Left lobe of liver (tissue), 2 donors: ENCODE data around the gene NEK7. TPM values are rescaled to one million over a fixed set of nuclear protein-coding genes. Genes with fewer than 3 reads are reported as not detected.
A peak's percentile ranks its signal among the peaks of the same experiment; 100 is the strongest.

Source experiments
- ATAC-seq: fragments of 200-7000 bp; cut with Tn5 transposase; one replicate; pipeline ENCODE4 v1.9.1; 2020; ENCODE audit warnings: mild to moderate bottlenecking, moderate library complexity
- DNase-seq: peaks from one replicate; pipeline ENCODE4 v3.0.0-alpha.2; 2020; ENCODE audit warnings: low spot score
- total RNA-seq: library from RNA; stranded (reverse); gene quantifications from one replicate; pipeline ENCODE4 v1.2.1, GENCODE V29; 2021
- donor health status: DM: no; HTN: no; CAD: no; lungs with moderate emphysema.
- donor health status: DM: no; HTN: yes; CAD: no.

NEK7 gene
- total RNA-seq, 1 donor from 2014 or later, result 21.4 TPM

DNA sequence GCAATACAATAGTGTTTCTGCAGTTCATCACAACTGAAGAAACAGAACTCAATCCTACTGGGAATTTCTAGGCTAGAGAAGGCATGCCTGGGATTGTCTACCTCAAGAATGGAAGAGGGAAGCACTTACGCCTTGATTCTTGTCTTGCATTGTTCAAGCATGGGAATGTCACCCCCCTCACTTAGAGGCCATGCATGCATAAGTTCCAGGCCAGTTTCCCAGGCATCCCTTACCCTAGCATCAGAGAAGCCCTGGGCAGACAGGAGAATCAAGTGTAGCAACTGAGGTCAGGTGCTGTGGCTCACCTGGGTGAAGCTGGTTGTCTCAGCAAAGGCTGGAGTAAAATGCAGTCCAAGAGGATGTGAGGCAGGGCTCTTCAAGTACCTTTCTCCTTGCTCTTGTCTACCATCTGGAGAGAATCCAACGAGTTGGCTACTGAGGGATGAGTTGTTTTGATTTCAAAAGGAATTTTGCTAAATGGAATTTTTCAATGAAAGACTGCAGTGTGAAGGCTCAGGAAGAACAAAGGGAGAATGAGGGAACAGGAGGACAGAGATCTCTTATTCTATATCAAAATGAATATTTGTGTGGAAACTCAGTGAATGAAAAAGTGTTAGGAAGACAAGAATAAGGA is 174.3 kb downstream of the NEK7 start:
- DNase-seq (no peak), ATAC-seq (no peak)

DNA sequence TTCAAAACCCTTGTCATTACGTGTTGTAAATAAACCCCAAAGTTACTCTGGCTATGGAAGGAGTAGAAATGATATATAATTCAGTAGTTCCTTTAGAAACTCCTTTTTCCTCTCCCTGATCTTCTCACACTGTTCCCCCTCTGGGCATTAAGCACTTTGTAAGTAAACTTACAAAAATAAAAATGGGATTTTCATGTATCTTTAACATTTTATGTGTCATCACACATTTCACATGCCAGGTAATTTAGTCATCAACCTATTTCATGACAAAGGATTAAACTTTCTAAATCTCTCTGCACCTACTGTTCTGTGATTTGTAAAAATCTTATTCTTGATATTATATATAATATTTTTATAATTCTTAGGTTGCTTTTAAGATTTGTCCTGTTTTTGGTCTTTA is 176.9 kb downstream of the NEK7 start:
- no peak for DNase-seq
- ATAC-seq, result no peak

DNA sequence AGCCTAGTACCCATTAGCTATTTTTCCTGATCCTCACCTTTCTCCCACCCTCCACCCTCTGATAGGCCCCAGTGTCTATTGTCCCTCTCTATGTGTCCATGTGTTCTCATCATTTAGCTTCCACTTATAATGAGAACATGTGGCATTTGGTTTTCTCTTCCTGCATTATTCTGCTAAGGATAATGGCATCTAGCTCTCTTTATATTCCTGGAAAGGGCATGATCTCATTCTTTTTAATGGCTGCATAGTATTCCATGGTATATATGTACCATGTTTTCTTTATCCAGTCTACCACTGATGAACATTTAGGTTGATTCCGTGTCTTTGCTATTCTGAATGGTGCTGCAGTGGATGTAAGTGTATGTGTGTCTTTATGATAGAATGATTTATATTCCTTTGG is 178.9 kb downstream of the NEK7 start:
- DNase-seq (no peak), ATAC-seq (no peak)

DNA sequence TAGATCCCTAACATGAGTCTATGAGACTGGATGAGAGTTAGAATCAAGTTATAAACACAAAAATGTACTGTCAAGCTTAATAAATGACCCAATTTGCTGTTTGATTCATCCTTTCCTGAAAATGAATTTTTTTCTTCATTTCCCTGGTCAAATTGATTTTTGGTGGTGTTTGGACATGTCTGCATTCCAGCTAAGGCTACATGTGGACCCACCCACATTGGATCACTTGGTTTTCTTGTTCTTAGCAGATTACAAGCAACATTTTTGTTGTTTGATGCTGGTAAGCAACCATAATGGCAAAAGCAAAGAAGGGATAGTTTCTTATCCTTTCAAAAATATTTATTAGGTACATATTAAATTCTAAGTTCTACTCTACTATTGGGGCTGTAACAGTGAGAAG is 181.1 kb downstream of the NEK7 start:
- ATAC-seq (no peak), DNase-seq (no peak)

DNA sequence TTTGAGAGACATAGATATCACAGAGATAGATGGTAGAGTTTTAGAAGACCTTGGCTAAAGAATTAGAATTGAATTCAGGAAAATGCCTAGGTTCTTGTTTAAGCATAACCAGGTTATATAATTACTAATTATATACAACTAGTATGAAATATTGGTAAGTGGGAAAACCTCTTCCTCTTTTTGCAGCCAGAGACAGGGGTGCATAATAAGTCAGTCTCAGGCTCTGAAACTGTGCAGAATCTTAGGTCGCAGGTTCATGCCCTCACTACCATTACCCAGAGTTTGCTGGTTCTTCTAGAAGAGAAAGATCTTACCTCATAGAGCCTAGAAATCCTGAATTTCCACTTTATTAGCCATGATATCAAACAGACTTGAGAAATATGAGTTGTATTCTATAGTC is 183.3 kb downstream of the NEK7 start:
- DNase-seq, result no peak
- no peak for ATAC-seq

DNA sequence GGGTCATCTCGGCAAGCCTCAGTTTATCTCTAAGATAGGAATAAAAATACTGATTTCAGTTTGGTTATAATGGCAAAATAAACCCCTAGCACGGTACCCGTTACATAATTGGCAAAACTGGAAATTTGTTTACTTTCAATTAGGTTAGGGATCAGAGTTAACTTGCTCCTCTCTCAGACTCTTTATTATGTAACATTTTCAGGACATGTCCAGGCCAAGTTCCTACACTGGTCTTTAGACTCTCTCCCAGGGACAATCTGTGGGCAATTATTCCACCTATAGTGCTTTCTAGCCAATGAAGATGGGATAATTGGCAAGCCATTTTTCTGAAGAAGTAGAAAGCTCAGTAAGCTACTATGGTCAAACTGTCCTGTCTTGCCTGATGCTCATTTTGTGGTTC is 189.4 kb downstream of the NEK7 start:
- ATAC-seq, result peak; percentile 93
- no peak for DNase-seq

DNA sequence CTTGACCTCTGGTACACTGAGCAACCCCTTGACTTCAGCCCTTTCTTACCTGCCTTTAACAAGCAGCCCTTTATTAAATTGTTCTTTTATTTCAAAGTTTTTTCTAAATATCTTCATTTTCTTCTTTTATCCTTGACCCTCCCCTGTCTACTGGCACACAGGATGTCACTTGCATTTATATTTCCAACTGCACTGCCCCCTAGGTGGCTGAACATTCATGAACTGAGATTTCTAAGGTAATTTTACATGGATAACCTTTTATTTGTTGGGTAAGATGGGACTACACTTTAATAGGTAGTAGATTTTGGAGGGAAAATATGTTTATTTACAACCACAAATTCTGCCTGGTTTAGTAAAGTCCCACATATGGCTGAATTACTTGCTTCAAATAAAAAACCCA is 193.7 kb downstream of the NEK7 start:
- no peak for DNase-seq
- ATAC-seq, result no peak

DNA sequence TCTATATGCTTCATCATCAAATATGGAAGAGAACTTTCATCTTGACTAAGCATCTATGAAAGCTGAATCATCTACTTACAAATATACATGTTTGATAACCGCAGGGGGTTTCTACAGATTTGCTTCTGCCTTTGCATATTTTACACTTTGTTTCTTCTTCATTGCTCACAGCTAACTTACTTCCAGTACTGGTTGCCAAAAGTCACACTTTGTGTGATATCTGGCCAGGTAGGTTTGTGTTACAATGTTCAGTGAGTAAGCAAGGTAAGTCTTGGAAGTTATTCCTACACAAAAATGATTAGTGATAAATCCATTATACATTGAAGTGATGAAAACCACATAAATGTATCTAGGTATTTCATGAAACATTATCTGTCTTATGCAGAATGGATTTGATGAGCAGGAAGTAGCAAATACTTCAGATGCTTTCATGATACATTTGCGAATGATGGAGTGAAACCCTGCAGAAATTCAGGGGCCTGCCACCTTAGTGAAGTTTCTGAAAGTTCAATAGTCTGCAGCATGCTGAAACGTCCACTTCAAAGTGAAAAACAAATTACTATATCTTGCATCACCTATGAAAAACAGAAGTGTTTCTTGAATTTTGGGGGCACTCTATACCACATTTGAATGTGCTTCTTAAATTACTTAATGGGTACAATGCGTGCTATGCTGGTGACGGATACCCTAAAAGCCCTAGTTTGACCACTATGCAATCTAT is 196.3 kb downstream of the NEK7 start:
- DNase-seq (no peak), ATAC-seq (no peak)

DNA sequence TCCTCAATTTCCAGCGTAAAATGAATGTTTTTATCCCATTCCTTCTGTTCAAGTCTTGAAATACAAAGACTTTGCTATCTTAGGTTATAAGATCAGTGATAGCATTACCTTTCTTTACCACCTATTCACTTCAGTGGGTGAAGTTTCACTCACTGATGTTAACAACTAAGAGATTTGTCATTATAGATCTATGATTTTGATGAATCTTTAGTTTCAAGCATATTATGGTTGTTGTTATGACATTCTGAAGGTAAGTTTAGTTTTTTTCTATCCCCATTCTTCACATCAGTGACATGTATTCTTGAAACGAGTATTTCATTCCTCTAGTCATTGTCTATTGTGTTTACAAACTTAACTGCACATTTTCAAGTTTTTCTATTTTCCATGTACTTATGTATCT is 201.1 kb downstream of the NEK7 start:
- DNase-seq (no peak), ATAC-seq (no peak)

DNA sequence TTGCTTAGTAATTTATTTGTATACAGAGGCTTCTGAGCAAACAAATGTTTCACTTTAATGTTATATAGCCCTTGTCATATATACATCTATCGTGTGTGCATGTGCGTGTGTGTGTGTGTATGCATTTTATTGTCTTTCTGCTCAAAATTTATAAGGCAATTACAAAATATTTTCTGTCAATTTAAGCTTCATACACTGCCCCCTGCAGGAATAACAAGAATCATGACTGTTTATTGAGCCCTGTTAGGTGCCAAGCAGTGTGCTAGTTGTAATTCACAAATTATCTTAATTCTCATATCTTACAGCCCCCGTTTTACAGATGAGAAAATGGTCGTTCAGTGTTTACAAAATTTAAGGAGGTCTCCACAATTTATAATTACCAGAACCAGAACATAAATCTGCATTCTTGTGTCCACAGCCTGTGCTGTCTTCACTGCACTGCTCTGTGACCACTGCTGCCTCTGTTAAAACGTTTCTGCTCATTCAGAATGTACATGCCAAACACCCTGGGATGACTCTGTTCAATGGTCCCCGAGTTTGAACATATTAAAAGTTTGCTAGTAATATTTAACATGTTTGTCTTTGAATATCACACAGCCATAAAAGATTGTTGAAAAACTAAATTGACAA is 202.3 kb downstream of the NEK7 start:
- DNase-seq (no peak), ATAC-seq (peak; percentile 73)

DNA sequence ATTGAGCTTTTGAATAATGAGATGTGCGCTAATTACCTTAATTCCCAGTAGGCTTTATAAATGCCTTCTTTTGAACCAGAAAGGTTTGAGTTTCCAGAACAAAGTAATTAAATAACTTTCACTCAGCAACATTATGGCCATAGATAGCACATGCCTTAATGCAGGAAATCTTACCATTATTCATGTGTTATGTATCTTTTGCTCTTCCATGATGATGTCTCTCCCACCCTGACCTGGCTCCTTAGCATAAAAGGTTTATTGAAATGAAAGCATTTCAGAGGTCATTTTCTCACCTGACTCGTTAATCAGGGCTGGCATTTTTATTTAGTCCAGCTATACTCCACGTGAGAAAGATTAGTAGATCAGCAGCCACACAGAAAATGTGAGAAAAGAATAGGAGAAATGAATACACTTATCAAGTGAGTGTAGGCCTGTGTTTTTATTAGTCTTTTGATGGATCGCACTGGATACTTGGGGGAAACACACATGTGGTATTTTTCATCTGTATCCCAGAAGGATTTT is 203.5 kb downstream of the NEK7 start:
- no peak for ATAC-seq
- DNase-seq, result no peak

DNA sequence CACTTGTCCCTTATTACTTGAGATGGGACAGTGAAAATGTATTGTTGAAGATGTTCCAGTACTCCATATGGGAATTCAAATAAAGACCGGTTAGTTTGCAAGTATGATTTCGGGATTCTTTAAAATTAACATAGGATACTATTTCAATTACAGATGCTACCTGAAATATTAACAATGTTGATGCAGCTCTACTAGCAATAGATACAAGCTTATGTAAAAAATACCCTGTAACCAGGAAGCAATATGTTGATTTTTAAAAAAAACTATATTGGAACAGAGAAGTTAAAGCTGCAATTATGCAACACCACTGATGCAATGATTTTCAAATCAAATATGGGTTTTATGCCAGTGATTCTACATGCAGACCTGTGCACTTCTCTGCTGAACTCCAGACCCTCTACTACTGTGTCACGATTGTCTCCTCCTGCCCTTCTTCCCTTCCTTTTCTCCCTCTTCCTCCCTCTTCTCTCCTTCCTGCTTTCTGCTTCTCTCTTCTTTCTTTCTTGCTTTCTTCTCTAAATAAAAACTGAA is 204.5 kb downstream of the NEK7 start:
- DNase-seq (no peak), ATAC-seq (peak; percentile 76)

DNA sequence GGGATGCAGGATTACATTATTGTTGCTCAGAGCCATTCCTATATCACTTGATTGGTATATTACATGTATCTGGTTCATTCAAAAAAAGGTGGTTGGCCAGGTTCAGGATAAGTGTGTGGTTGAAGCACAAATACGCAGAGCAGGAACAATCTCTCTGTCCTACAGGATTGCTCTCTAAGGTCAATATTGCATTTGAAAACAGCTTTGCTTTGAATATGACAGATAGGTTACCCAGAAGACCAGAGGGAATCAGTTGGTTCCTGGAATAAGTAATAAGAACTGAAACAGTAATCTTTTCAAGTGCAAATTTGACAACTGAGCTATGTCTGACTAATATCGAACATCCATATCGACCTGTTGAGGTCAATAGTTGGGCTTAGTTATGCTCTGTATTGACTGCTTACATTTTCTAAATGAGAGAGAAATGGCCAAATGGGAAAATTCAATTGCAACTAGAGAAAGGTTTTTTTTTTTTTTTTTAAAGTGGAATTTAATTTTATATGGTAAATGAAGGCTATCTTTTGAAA is 206.9 kb downstream of the NEK7 start:
- DNase-seq (no peak), ATAC-seq (peak; percentile 23)

DNA sequence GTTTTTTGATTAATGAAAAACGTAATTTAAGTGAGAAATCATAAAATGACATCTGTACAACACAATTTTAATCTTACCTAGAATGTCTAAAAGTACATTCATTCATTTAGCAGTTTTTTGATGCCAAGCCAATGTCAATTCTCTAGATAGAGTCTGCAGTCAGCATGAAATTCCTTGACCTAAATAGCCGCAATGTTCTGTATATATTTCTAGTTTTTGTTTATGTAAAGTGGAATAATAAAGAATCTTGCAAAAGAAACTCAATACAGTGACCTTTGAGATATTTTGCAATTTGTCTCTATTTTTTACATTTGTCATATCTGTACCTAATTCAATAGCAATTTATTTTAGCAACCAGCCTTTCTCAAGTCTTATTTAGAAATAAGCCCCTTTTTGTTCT is 207.7 kb downstream of the NEK7 start:
- DNase-seq (no peak), ATAC-seq (no peak)

DNA sequence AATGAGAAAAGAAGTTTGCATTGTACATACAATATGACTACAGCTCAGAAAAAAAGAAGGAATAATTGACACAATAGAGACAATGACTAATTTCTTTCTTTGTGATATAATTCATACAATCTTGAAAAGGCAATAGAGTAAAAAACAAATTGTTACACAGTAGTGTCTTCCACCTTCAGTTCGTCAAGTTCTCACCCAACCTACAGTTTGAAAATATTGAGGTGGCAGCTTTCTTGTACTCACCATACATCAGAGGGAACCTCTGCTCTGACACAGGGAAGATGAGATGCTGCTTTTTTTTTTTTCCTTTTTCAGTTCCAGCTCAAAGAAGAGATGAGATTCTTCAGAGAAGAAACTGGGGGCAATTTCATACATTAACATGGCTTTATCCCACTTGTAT is 210.5 kb downstream of the NEK7 start:
- no peak for ATAC-seq
- DNase-seq, result no peak

DNA sequence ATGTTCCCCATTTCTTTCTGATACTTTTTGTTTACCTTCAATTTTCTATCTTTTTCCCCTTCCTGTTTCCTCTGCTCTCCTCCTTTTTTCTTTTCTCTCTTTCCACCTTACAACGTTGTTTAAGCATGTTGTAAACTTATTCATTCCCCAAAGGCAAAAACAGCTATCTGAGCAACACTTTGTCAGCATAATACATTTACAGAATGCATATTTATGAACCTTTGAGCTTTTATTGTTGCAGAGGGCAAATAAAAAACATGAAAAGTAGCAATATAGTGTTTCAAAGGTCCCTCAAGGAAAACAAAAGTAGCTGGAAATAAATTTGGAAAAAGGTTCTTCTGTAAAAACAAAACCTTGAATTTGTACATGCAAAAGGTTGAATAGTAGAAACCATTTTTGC is 214.2 kb downstream of the NEK7 start:
- ATAC-seq, result no peak
- no peak for DNase-seq

Other genes starting within 250 kb of the NEK7 start
- gene LHX9, start 239.6 kb upstream of the NEK7 start, total RNA-seq, result 0.23 TPM